Measurements from ENCODE around the gene OR2T5. TPM values are rescaled to one million over a fixed set of nuclear protein-coding genes. Genes with fewer than 3 reads are reported as not detected.
"Not testable (repeated sequence)": the region's sequence is repeated elsewhere in the genome, so short reads cannot be mapped to it uniquely, and the experiment has no call there.

The OR2T5 gene
- not detected in 2 replicates for total RNA-seq

GRCh38 chr1:248488289-248488688 lies at the start of gene OR2T5:
Gene OR2T5, plus strand, starts transcription at chr1:248488589. Its CDS starts 0 bp downstream, at chr1:248488589.
- H3K4me3 Mint-ChIP-seq; DNase-seq (ENCODE audit: low spot score); H3K27ac Mint-ChIP-seq; H3K27me3 Mint-ChIP-seq (ENCODE audit: insufficient read depth); H3K36me3 Mint-ChIP-seq (ENCODE audit: low read depth); H3K4me1 Mint-ChIP-seq (ENCODE audit: low read depth); H3K9me3 Mint-ChIP-seq; intact Hi-C loops (cut with micrococcal nuclease): not testable (repeated sequence)

- H3K36me3 Mint-ChIP-seq (ENCODE audit: low read depth); H3K4me1 Mint-ChIP-seq (ENCODE audit: low read depth); H3K27ac Mint-ChIP-seq; H3K4me3 Mint-ChIP-seq; H3K9me3 Mint-ChIP-seq; H3K27me3 Mint-ChIP-seq (ENCODE audit: insufficient read depth); intact Hi-C loops (cut with micrococcal nuclease); DNase-seq (ENCODE audit: low spot score): not testable (repeated sequence)
These were observed 49.7 kb upstream of the OR2T5 start for GRCh38 chr1:248438668-248439067.

GRCh38 chr1:248439283-248439682 lies 49.1 kb upstream of the OR2T5 start:
- H3K4me1 Mint-ChIP-seq (ENCODE audit: low read depth); DNase-seq (ENCODE audit: low spot score); H3K27me3 Mint-ChIP-seq (ENCODE audit: insufficient read depth); intact Hi-C loops (cut with micrococcal nuclease); H3K9me3 Mint-ChIP-seq; H3K4me3 Mint-ChIP-seq; H3K27ac Mint-ChIP-seq; H3K36me3 Mint-ChIP-seq (ENCODE audit: low read depth): not testable (repeated sequence)

GRCh38 chr1:248442500-248443277 lies 45.7 kb upstream of the OR2T5 start:
- H3K27ac Mint-ChIP-seq; intact Hi-C loops (cut with micrococcal nuclease); H3K9me3 Mint-ChIP-seq; H3K4me1 Mint-ChIP-seq (ENCODE audit: low read depth); DNase-seq (ENCODE audit: low spot score); H3K4me3 Mint-ChIP-seq; H3K27me3 Mint-ChIP-seq (ENCODE audit: insufficient read depth); H3K36me3 Mint-ChIP-seq (ENCODE audit: low read depth): not testable (repeated sequence)

- H3K4me3 Mint-ChIP-seq, H3K9me3 Mint-ChIP-seq: not testable (repeated sequence)
These were observed 43.8 kb upstream of the OR2T5 start for GRCh38 chr1:248444603-248445002.

GRCh38 chr1:248445399-248445798 lies 43.0 kb upstream of the OR2T5 start, which contains the start of gene OR2T2:
Gene OR2T2, plus strand, starts transcription at chr1:248445637. Its CDS starts 7,161 bp downstream, at chr1:248452798.
- H3K27ac Mint-ChIP-seq; H3K4me1 Mint-ChIP-seq (ENCODE audit: low read depth); H3K9me3 Mint-ChIP-seq; intact Hi-C loops (cut with micrococcal nuclease); H3K27me3 Mint-ChIP-seq (ENCODE audit: insufficient read depth); DNase-seq (ENCODE audit: low spot score); H3K36me3 Mint-ChIP-seq (ENCODE audit: low read depth); H3K4me3 Mint-ChIP-seq: not testable (repeated sequence)

More at GRCh38 chr1:248444603-248445002, 43.8 kb upstream of the OR2T5 start:
- intact Hi-C loops (cut with micrococcal nuclease); H3K27ac Mint-ChIP-seq; DNase-seq (ENCODE audit: low spot score); H3K4me1 Mint-ChIP-seq (ENCODE audit: low read depth); H3K36me3 Mint-ChIP-seq (ENCODE audit: low read depth); H3K27me3 Mint-ChIP-seq (ENCODE audit: insufficient read depth): not testable (repeated sequence)

- H3K27me3 Mint-ChIP-seq (ENCODE audit: insufficient read depth); H3K4me1 Mint-ChIP-seq (ENCODE audit: low read depth); intact Hi-C loops (cut with micrococcal nuclease); H3K4me3 Mint-ChIP-seq; H3K36me3 Mint-ChIP-seq (ENCODE audit: low read depth); DNase-seq (ENCODE audit: low spot score); H3K27ac Mint-ChIP-seq; H3K9me3 Mint-ChIP-seq: not testable (repeated sequence)
These were observed 39.8 kb upstream of the OR2T5 start for GRCh38 chr1:248448409-248449074.

- H3K27ac Mint-ChIP-seq; H3K9me3 Mint-ChIP-seq; H3K27me3 Mint-ChIP-seq (ENCODE audit: insufficient read depth); DNase-seq (ENCODE audit: low spot score); H3K36me3 Mint-ChIP-seq (ENCODE audit: low read depth); intact Hi-C loops (cut with micrococcal nuclease); H3K4me1 Mint-ChIP-seq (ENCODE audit: low read depth); H3K4me3 Mint-ChIP-seq: not testable (repeated sequence)
These were observed 38.4 kb upstream of the OR2T5 start for GRCh38 chr1:248449821-248450465.

GRCh38 chr1:248450466-248451145 lies 37.8 kb upstream of the OR2T5 start:
- H3K4me3 Mint-ChIP-seq; DNase-seq (ENCODE audit: low spot score); H3K27ac Mint-ChIP-seq; intact Hi-C loops (cut with micrococcal nuclease); H3K36me3 Mint-ChIP-seq (ENCODE audit: low read depth); H3K4me1 Mint-ChIP-seq (ENCODE audit: low read depth); H3K27me3 Mint-ChIP-seq (ENCODE audit: insufficient read depth); H3K9me3 Mint-ChIP-seq: not testable (repeated sequence)

GRCh38 chr1:248453619-248454018 lies 34.8 kb upstream of the OR2T5 start:
- H3K4me3 Mint-ChIP-seq; H3K4me1 Mint-ChIP-seq (ENCODE audit: low read depth); DNase-seq (ENCODE audit: low spot score); intact Hi-C loops (cut with micrococcal nuclease); H3K36me3 Mint-ChIP-seq (ENCODE audit: low read depth); H3K27ac Mint-ChIP-seq; H3K27me3 Mint-ChIP-seq (ENCODE audit: insufficient read depth); H3K9me3 Mint-ChIP-seq: not testable (repeated sequence)

GRCh38 chr1:248455045-248455444 lies 33.3 kb upstream of the OR2T5 start:
- H3K27ac Mint-ChIP-seq; H3K36me3 Mint-ChIP-seq (ENCODE audit: low read depth); H3K9me3 Mint-ChIP-seq; intact Hi-C loops (cut with micrococcal nuclease); DNase-seq (ENCODE audit: low spot score); H3K4me1 Mint-ChIP-seq (ENCODE audit: low read depth); H3K4me3 Mint-ChIP-seq; H3K27me3 Mint-ChIP-seq (ENCODE audit: insufficient read depth): not testable (repeated sequence)

- intact Hi-C loops (cut with micrococcal nuclease); H3K27ac Mint-ChIP-seq; H3K27me3 Mint-ChIP-seq (ENCODE audit: insufficient read depth); H3K4me1 Mint-ChIP-seq (ENCODE audit: low read depth); DNase-seq (ENCODE audit: low spot score); H3K36me3 Mint-ChIP-seq (ENCODE audit: low read depth); H3K9me3 Mint-ChIP-seq; H3K4me3 Mint-ChIP-seq: not testable (repeated sequence)
These were observed 31.8 kb upstream of the OR2T5 start for GRCh38 chr1:248456635-248457034.

- H3K4me1 Mint-ChIP-seq (ENCODE audit: low read depth); H3K36me3 Mint-ChIP-seq (ENCODE audit: low read depth); H3K27ac Mint-ChIP-seq; intact Hi-C loops (cut with micrococcal nuclease); H3K27me3 Mint-ChIP-seq (ENCODE audit: insufficient read depth); DNase-seq (ENCODE audit: low spot score); H3K9me3 Mint-ChIP-seq; H3K4me3 Mint-ChIP-seq: not testable (repeated sequence)
These were observed 29.3 kb upstream of the OR2T5 start for GRCh38 chr1:248459117-248459516.

All from activated T-helper 1 cell treated with anti-CD3 and anti-CD28 coated beads, Interleukin-12 subunit alpha, Interleukin-12 subunit beta, Interleukin-2, Interleukin-4 antibody, amounts not matched to agents 30 ng/mL and 10 ng/mL and 1 ng/mL, durations not matched to agents 14 hours and 24 hours and 36 hours (primary cell).